Measurements from ENCODE around the gene IGFALS. TPM values are rescaled to one million over a fixed set of nuclear protein-coding genes. Genes with fewer than 3 reads are reported as not detected.
A peak's percentile ranks its signal among the peaks of the same experiment; 100 is the strongest.

IGFALS gene
- total RNA-seq, 1 donor from 2014 or later: not detected

DNA sequence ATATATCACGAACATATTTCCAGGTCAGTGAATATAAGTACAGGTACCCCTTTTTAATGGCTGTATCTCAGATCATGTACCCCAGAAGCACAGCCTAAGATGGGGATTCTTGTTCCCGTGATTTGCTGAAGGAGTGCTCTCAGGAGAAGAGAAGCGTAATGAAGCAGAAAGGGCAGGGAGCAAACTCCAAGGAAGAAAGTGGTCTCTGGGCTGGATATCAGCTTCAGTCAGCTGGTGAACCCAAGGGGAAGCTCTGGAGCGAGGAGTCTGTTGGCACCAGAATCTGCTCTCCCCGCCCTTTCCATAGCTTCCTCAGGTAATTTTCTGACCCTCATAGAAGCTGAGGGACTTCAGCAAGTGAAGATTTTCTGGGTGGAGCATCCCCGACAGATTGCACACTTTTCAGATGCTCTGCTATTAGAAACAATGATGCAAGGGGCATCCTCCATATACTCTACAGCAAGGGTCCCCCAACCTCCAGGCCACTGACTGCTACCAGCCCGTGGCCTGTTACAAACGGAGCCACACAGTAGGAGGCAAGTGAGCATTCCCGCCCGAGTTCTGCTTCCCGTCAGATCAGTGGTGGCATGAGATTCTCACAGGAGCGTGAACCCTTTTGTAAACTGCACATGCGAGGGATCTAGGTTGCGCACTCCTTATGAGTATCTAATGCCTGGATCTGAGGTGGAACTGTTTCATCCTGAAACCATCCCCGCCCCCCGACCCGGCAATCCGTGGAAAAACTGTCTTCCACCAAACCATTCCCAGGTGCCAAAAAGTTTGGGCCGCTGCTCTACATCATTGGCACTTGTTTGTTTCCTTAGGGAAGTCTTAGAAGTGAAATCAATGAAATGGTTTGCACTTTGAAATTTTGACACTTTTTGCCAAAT lies 37.9 kb upstream of the IGFALS start:
- intact Hi-C loops (cut with DNase I): no loop called here
- no peak overlapping the region for H3K4me3 ChIP-seq
- TF ChIP-seq POLR2A (IDR thresholded peaks at IDR 0.05): no peak
- H3K27ac ChIP-seq: no peak overlapping the region
- no peaks in the 10 kb centered on the region for H3K36me3 ChIP-seq
- H3K9me3 ChIP-seq: no peaks in the 10 kb centered on the region
- no peaks in the 10 kb centered on the region for H3K27me3 ChIP-seq
- H3K4me1 ChIP-seq: peaks cover 28% of the 10 kb centered on the region
- no peak for DNase-seq (ENCODE audit: extremely low spot score in 2 of 2)

DNA sequence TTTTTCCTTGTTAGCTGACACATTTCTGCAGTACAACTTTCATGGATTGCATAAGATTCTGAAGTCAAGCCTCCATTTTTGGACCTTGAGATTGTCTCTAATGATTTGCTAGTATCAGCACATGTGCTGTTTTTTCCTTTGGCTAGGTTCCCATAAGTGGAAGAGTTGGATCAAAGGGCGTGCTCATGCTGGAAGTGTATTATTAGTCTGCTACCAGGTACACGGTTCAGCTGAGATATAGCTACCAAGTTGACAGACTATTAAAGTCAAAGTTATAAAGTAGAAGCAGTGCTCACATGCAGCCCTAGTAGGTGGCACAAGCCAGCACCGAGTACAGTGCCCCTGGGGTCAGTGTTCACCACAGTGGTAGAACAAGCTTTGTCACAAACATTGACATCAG lies 36.7 kb upstream of the IGFALS start:
- H3K4me3 ChIP-seq: no peak overlapping the region
- no peak for TF ChIP-seq POLR2A (IDR thresholded peaks at IDR 0.05)
- no peak for TF ChIP-seq POLR2AphosphoS5 (IDR thresholded peaks at IDR 0.05; ENCODE audit: insufficient read depth in 1 of 2, low read depth in 1 of 2)
- TF ChIP-seq, protein P1, sequence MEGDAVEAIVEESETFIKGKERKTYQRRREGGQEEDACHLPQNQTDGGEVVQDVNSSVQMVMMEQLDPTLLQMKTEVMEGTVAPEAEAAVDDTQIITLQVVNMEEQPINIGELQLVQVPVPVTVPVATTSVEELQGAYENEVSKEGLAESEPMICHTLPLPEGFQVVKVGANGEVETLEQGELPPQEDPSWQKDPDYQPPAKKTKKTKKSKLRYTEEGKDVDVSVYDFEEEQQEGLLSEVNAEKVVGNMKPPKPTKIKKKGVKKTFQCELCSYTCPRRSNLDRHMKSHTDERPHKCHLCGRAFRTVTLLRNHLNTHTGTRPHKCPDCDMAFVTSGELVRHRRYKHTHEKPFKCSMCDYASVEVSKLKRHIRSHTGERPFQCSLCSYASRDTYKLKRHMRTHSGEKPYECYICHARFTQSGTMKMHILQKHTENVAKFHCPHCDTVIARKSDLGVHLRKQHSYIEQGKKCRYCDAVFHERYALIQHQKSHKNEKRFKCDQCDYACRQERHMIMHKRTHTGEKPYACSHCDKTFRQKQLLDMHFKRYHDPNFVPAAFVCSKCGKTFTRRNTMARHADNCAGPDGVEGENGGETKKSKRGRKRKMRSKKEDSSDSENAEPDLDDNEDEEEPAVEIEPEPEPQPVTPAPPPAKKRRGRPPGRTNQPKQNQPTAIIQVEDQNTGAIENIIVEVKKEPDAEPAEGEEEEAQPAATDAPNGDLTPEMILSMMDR (IDR thresholded peaks at IDR 0.05): no peak
- H3K27me3 ChIP-seq: no peaks in the 10 kb centered on the region
- no peak for DNase-seq (ENCODE audit: extremely low spot score in 2 of 2)
- H3K27ac ChIP-seq: no peak overlapping the region
- H3K4me1 ChIP-seq: peaks cover 35% of the 10 kb centered on the region
- no peaks in the 10 kb centered on the region for H3K36me3 ChIP-seq
- no peaks in the 10 kb centered on the region for H3K9me3 ChIP-seq
- intact Hi-C loops (cut with DNase I): no loop called here

DNA sequence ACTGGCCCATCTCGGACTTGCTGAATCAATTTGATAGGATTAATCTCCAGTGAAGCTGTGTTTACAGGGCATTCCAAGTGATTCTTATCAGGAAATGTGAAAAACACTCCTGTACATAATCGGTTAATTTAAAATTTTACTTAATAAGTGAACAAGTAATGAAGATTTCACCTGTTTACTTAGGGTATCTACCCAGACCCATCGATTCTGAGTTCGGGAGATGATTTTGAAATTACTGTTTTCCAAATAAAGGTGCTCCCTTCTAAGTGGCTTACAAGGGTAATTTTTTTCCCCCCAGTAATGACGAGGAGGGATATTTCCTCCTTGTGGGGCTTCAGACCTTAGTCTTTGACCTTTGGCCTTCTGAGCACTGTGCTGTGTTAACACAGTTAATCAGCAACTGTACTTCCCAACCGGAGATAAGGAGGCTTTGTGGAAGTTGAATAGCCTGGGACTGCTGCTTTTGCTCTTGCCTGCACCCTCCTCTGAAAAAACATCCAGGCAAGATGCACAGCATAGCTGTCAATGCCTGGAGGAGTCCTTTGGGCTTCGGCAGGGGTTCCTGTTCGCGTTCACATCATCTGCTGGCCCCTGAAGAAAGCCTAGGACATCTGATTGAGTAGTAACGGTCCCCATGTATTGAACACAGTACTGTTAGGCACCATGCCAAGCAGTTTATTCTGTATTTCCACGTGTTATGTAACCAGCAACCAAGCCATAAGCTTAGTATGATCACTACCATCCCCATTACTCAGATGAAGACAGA lies 35.3 kb upstream of the IGFALS start:
- Histone ChIP-seq H3K27ac (no peak overlapping the region), H3K9me3 (no peaks in the 10 kb centered on the region), H3K27me3 (no peaks in the 10 kb centered on the region), H3K36me3 (no peaks in the 10 kb centered on the region), H3K4me1 (peaks cover 45% of the 10 kb centered on the region), H3K4me3 (no peak overlapping the region)
- intact Hi-C loops (cut with DNase I): no loop called here
- DNase-seq (ENCODE audit: extremely low spot score in 2 of 2): no peak
- TF ChIP-seq POLR2AphosphoS5 (IDR thresholded peaks at IDR 0.05; ENCODE audit: insufficient read depth in 1 of 2, low read depth in 1 of 2): no peak
- TF ChIP-seq POLR2A (IDR thresholded peaks at IDR 0.05): no peak
- TF ChIP-seq, protein P1 (IDR thresholded peaks at IDR 0.05): no peak

DNA sequence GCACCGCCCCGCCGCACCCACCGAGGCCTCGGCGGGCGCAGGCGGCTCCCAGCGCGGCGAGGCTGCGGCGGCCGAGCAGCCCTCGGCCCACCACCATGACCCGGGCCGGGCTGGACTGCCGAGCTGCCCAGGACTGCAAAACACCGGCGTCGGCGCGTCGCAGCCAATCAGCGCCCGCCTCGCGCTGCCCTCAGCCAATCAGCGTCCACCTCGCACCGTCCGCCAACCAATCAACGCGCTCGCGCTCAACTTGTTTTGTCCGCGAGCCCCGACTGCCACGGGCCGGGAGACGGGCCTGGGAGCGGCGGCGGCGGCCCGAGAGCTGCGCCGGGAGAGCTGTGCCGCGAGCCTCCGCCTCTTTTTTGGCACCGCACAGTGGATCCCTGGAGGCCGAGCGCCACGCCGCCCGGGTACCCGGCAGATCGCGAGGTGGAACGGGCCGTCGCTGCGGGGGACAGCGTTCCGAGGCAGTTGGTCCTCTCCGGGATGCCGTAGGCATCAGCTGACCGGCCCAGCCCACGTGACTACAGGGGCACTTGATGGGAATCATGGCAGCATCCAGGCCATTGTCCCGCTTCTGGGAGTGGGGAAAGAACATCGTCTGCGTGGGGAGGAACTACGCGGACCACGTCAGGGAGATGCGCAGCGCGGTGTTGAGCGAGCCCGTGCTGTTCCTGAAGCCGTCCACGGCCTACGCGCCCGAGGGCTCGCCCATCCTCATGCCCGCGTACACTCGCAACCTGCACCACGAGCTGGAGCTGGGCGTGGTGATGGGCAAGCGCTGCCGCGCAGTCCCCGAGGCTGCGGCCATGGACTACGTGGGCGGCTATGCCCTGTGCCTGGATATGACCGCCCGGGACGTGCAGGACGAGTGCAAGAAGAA lies 33.4 kb upstream of the IGFALS start, which contains the start of the genes FAHD1 and HAGH:
Gene FAHD1, plus strand, starts transcription at position 516 of the 883 bp plus-strand sequence. Its CDS starts 33 bp downstream, at position 549.
Gene HAGH, minus strand, starts transcription at position 135 of the 883 bp plus-strand sequence. Its CDS starts 38 bp downstream, at position 97.
- Histone ChIP-seq H3K27ac (peak within 1 kb of the TSS; percentile 58), H3K27me3 (no peaks in the 10 kb centered on the region), H3K9me3 (no peaks in the 10 kb centered on the region), H3K4me3 (peak within 1 kb of the TSS; percentile 64 to 99), H3K4me1 (peaks cover 45% of the 10 kb centered on the region), H3K36me3 (peaks cover 0 to 7% of the 10 kb centered on the region in 2 donors)
- intact Hi-C loops (cut with DNase I): no loop called here
- peak; percentile 96 to 97 for DNase-seq (ENCODE audit: extremely low spot score in 2 of 2)
- TF ChIP-seq, protein P1 (IDR thresholded peaks at IDR 0.05): no peak
- peak; percentile 80 to 91 for TF ChIP-seq POLR2AphosphoS5 (IDR thresholded peaks at IDR 0.05; ENCODE audit: insufficient read depth in 1 of 2, low read depth in 1 of 2)

Measured in vagina (tissue), 2 donors.